GM21381 (cell line): ENCODE results near the gene PPIL1.
A peak's percentile ranks its signal among the peaks of the same experiment; 100 is the strongest.
"Not testable (repeated sequence)": the region's sequence is repeated elsewhere in the genome, so short reads cannot be mapped to it uniquely, and the experiment has no call there.

Experiments used
- ATAC-seq: cut with Tn5 transposase; IDR thresholded peaks from one replicate; pipeline ENCODE4 v1.9.1; 2021; ENCODE audit warnings: mild to moderate bottlenecking, moderate library complexity; ENCODE audit not compliant: unreplicated experiment

The PPIL1 gene

DNA sequence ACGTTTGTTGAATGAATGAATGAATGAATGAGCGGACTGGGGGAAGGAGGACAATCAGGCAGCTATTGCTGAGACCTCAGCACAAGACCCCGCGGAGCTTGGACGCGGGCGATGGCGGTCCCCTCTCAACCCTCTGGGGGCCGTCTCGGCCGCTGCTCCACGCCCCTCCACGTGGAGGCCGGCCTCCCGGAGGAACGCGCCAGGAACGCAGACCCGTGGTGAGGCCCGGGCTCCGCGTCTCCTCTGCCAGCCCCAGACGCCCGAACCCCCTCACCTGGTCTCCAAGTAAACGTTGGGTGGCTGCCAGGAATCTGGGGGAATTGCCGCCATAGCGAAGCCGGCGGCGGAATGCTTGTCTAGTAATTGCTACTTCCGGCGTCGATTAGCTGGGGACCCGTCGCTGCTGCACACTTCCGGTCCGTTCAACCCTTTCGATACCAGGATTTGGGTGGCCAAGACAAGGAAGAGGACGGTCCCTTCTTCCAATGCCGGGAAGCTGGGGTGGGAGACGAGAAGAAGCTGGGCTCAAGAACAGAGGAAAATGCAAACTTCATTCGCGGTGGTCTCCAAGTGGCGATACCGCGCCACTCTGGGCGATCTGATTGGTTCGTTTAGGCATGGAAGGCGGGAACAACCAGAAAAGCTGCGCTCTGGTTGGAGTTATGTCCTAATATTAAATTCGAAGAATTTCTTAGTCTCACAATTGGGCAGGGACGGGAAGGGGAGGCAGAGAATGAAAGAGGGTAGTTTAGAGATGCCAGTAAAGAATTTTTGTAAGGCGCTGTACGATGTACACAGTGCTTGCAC is at the start of gene PPIL1:
Gene PPIL1 (minus strand): TSS at position 361 of the 807 bp plus-strand sequence. CDS start 31 bp downstream, at position 330.
- peak; percentile 82 for ATAC-seq

DNA sequence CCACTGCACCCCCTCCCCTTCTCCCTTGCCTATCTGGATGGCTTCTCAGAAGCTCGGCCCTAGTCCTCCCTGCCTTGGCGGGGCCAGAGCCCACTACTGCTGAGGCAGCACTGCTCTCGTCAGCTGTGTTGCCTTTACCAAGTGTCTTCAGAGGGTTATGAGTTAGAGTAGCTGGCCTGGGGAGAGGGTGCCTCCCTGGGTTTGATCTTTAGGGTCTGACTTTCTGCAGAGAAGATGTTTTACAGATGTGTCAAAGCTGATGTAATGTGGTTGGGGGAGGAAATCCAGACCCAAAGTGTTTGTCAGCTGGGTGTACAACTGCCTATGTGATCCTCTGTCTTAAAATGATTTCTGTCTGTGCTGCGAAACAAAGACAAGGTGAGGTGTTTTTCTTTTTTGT is 49.5 kb upstream of the PPIL1 start:
- no peak for ATAC-seq

DNA sequence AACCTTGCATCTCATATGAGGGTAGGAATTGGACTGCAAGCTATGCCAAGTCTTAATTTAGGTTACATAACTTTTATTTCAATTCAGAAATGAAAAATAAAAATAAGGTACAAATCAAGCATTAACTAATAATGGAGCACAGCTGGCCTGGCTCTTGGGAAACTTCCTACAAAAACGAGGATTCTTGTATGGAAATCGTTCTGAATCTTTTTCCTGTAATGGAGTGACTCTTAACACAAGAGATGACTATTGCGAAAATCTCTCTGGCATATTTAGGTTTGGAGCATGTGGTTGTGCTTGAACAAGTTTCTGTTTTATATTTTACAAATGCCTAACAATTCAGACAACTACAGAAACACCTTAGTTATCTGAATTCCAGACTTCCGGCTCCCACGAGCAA is 45.9 kb upstream of the PPIL1 start:
- ATAC-seq: no peak

DNA sequence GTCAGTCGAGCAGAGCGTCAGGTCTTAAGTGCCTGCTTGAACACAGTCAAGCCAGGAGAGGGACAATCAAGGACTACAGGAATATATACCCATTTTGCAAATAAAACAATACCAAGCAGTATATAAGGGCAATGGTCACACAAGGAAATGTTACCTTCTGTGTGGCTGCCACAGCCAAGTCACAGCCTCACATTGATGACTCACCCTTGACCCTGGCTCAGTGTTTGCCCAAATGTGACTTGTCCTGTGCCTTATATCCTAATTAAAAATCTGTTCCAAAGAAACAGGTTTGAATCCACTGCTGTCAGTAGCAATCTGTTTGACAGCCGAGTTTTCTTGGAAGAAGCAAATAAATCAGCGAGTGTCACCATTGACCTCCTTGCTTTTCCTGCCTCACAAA is 45.4 kb upstream of the PPIL1 start:
- ATAC-seq: no peak

DNA sequence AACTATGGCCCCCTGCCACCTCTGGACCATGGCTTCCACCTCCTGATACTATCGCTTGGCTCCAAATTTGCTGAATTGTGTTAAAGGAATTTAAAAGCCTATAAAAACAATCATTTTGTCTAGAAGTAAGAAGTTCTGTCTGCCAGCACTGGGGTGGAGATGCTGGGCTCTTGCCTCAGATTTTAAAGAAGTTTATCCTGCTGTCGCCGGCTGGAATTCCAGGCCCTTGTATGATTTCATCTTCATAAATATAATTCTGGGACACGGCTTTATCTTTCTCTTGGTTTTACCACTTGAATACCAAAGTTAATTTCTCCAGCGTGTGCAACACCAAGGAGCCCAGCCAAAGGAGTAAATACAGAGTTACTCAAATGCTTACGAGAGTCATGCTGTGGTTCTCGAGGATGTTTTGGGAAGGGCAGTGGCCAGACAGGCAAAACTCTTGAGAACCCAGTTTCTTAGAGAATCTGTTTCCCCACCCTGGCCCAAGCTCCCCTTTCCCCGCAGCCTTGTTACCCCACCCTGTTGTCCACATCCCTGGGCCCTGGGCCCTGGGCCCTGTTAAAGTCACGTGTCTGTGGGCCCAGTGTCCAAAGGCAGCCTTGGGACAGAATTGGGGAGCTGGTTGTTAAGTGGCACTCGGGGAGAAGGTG is 43.1 kb upstream of the PPIL1 start:
- no peak for ATAC-seq

DNA sequence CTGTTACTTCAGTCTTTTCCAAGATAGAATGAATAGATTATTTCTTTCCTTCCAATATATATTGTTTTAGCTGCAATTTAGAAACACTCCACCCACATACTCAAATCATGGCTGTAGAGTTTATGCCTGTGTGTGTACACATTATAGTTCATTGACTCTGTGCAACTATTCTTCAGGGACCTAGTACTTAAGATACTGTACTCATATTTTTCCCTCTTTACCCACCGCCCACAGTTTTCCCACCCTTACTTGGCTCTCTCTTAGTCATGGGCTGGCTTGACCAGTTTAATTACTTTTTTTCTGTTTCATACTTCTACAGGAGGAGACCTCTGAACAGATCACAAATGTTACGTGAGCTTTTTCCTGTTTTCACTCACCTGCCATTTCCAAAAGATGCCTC is 41.5 kb upstream of the PPIL1 start:
- ATAC-seq: no peak

DNA sequence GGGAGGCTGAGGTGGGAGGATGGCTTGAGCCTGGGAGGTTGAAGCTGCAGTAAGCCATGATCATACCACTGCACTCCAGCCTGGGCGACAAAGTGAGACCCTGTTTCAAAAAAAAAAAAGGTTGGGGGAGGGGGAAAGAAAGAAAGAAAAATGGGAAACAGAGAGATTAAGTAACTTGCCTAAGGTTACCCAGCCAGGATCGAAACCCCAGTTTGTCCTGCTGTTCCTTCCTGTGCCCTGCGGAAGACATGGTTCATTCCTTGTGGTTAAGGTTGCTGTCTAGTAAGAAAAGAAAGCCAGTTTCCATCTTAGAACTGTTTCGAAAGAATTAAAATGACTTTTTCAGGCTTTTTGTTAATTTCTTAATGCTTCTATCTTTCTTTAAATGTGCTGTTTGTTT is 41.0 kb upstream of the PPIL1 start:
- ATAC-seq: no peak

DNA sequence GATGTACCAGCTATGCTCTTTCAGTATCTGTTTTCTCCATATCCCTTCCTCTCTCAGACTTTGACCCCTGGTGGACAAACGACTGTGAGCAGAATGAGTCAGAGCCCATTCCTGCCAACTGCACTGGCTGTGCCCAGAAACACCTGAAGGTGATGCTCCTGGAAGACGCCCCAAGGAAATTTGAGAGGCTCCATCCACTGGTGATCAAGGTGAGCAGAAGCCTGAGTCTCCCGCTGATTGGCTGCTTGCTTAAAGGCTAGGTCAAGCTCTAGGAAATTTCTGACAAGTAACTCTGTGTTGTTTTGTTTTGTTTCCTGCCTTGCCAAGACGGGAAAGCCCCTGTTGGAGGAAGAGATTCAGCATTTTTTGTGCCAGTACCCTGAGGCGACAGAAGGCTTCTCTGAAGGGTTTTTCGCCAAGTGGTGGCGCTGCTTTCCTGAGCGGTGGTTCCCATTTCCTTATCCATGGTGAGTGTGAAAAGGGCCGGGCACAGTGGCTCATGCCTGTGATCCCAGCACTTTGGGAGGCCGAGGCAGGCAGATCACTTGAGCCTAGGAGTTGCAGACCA is 39.7 kb upstream of the PPIL1 start:
- no peak for ATAC-seq

DNA sequence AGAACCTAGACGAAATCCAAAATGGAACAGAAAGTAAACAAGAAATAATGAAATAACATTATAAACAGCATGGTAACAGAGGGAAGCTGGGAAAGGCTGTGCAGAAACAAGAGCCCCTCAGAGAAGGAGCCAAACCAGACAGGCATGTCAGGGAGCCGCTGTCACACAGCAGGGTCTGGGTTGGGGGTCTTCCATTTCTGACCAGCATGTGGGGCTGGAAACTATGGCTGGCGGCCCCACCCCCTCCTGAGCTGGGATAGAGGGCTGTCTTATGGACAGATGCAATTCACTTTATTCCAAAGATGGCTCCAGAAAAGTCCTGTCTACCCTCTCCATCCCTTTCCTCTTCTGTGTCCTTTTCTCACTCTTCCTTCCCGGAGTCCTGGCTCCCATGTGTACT is 38.5 kb upstream of the PPIL1 start:
- ATAC-seq: peak; percentile 11

DNA sequence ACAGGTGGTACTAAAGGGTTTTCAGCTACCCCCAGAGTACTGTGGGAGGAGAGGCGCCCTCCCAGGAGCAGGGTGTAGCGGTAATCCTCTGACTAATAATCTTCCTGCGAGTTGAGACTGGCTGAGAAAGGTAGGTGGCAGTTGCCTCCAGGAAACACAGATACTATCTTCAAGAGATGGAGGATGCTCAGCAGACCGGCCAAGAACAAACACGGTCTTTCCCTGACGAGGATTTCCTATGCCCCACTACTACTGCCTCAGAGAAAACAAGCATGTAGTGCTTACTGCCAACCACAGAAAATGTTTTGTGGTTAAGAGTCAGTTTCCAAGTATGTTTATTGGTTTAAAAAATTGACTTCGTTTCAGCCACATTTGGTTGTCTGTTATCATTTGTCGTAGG is 38.0 kb upstream of the PPIL1 start:
- ATAC-seq: peak; percentile 82

DNA sequence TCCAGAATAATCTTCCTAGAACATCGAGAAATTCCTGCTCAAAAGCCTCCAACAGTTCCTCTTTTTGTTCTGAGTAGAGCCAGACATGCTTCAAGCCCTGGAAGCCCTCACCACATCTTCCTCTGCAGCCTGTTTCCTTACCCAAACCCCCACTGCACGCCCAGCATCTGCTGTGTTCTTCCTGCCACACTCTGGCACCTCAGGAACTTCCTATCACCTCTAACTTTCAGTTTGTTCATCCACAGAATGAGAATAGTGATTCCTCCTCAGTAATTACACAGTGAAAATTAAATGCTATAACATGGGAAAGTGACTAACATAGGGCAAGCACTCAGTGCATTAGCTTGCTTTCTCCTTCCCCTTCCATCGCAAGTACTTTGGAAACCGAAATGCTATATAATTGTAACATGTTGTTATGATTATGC is 37.4 kb upstream of the PPIL1 start:
- ATAC-seq: peak; percentile 22

DNA sequence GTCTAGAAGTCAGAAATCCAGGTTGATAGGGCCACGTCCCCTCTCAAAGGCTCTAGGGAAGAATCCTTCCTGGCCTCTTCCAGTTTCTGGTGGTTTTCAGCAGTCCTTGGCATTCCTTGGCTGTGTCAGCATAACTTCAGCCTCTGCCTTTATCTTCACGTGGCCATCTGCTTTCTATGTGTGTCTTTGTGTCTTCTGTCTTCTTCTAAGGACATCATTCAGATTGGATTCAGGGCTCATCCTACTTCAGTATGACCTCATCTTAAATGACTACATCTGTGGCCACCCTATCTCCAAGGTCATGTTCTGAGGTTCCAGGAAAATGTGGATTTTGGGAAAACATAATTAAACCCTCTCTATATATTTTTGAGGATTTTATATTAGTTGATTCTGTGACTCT is 34.1 kb upstream of the PPIL1 start:
- ATAC-seq: no peak

DNA sequence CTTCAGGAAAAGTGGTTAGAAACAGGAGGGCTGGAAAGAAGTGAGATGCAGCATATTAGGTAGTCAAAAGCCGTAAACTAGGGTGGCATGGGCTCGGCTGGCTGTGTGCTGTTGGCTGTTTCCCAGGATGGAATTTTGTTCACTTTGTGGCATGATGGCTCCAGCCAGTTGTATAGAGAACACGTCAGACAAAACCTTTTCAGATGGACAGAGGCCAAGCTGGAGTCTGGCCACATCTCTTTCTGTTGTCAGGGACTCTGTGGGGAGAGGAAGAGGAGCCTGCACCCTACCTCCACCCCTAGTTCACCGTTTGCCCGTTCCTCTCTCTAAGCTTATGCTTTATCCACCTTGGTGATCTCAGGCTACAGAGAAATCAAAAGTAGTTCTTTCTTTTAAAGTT is 33.2 kb upstream of the PPIL1 start:
- ATAC-seq: no peak

DNA sequence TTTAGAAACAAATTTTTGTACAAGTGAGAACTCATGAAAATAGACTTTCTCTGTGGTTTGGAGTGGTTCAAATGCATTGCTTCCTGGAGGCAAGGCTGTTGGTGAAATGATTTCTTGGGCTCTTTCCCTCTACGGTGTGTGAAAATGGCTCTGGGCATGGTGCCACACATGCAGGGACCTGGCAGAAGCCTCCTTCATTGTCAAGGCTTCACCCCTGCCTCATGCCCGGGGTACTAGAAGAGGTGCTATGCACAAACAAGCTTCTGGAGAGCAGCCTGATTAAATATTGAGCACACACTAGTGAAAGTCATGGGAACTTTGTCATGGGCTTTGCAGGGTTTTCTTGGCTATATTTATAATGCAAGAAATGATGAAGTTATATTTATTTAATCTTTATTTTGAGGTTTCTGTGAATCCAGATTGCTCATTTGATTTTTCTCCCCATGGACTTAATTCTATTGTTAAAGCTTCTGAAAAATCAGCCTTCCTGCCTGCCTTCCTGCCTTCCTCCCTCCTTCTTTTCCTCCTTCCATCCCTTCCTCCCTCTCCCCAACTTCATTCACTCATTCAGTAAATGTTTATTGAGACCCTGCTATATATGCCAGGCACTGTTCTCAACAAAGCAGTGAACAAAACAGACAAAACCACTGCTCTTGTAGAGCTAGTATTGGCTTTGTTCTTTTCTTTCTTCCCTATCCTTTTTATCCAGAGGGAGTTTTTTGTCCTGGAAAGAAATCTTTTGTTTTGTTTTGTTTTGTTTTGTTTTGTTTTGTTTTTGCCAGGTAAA is 32.1 kb upstream of the PPIL1 start:
- no peak for ATAC-seq

DNA sequence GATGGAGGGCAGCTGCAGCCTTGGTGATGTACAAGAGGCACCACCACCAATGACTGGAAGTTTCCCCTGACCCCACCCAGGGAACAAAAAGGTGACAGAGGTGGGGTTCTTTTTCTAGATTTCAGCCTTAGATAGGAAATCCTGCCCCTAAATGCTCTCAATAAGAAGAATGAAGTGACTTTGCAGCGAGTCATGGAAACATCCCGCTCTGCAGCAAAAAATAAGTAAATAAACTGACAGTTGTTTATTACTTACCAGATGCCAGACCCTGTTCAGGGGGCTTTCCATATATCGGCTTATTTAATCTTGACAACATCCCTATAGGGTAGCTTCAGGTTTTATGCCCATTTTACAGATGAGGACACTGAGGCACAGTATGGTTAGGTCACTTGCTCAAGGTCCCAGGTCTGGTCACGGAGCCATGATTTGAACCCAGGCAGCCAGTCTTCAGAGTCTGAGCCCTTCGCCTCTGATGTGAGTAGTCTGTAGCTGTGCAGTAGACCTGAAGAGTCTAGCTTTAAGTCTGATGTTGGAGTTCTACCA is 30.3 kb upstream of the PPIL1 start:
- ATAC-seq: no peak

DNA sequence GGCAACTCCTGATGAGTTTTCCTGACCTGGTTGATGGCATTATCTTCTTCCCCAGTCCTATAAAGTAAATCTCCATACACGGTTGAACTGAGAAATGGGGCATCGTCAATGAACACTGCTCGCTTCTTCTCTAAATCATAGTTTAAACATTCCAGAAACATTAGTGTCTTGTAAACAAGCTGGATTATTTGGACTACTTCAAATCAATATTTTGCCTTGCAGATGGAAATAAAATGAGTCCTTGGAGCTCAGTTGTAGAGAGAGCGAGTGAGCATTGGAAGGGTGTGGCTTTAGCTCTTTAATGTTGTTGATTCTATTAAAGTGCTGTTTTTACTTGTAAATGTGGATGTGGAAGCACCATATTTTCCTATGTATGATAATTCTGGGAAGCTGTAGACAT is 29.5 kb upstream of the PPIL1 start:
- ATAC-seq: no peak

DNA sequence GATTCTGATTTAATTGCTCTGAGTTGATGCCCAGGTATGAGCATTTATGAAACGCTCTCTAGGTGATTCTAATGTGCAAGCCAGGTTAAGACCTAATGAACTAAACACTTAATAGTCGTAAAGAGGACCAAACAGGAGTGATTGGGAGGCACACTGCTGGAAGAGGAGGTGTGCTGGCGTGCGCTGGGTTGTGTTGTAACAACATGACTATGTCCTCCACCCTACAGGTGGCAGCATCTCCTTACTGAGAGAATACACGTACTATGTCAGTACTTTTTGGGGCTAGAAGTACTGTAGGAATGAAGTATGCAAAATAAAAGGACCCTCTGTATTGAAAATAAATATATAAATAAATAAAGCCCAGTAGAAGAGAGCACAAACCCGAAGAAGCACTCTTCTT is 23.0 kb upstream of the PPIL1 start:
- no peak for ATAC-seq

DNA sequence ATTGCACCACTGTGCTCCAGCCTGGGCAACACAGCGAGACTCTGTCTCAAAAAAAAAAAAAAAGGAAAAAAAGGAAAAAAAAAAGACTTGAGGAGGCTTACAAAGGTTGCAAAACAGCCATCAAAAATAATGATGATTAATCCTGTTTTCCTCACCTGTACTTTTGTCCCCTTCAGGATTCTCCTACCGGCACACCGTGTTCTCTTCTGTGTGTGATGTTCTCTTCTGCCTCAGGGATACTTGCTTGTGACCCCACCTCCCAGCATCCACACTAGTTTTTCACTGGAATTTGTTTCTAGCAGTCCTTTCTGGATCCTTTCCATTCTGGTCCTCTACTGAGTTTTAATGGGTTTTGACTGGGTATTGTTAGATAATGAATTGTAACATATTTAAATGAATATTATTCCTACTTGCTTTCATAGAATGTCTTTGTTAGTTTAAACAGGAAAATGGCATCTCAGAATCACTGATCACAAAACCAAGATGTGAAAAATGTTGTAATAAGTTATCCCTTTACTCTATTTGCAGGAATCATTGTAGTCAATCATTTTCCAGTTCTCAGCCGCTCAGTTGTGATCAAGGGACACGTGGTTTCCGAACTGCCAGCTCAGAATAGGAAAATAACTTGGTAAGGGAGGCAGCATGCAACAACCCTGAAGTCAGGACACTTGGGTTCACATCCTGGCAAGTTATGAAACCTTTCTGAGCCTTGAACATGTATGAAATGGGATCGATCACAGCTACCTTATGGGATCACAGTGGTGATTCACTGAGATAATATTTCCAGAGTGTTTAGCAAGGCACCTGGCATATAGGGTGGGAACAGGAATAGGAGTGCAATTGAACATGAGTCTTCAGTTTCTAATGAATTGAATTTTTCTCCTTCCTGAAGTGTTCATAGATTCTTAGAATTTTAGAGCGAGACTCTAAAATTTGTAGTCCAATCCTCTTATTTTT is 19.7 kb upstream of the PPIL1 start:
- no peak for ATAC-seq

DNA sequence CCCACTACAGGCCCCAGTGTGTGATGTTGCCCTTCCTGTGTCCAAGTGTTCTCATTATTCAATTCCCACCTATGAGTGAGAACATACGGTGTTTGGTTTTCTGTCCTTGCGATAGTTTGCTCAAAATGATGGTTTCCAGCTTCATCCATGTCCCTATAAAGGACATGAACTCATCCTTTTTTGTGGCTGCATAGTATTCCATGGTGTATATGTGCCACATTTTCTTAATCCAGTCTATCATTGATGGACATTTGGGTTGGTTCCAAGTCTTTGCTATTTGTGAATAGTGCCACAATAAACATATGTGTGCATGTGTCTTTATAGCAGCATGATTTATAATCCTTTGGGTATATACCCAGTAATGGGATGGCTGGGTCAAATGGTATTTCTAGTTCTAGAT is 16.6 kb upstream of the PPIL1 start:
- ATAC-seq: not testable (repeated sequence)

DNA sequence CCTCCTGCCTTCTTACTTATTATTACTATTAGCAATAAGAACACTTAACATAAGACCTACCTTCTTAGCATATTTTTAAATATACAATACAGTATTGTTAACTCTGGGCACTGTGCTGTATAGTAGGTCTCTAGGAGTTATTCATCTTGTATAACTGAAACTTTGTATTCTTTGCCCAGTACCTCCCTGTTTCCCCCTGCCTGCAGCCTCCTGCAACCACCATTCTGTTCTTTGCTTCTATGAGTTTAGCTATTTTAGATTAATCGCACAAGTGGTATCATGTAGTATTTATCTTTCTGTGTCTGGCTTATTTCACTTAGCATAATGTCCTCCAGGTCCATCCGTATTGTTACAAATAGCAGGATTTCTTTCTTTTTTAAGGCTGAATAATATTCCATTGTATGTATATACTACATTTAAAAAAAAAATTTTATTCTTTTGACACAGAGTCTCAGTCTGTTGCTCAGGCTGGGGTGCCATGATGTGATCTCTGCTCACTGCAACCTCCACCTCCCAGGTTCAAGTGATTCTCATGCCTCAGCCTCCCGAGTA is 15.6 kb upstream of the PPIL1 start:
- ATAC-seq: no peak
